K562 (cell line): ENCODE measurements around the gene PITRM1. TPM values are rescaled to one million over a fixed set of nuclear protein-coding genes. Genes with fewer than 3 reads are reported as not detected.

Source experiments
- ARID4B ChIP-seq: sonication (generic); formaldehyde crosslinking; IDR thresholded peaks from 2 replicates; pipeline ENCODE4 v1.8.0; 2022; ENCODE audit warnings: mild to moderate bottlenecking, missing genetic modification reagents
- ATF3 ChIP-seq, 2 experiments: fragments of 450-650 bp in 1 of 2; sonication (generic) in 1 of 2; formaldehyde crosslinking in 1 of 2; IDR thresholded peaks in 1 of 2; conservative IDR thresholded peaks in 1 of 2; 2 replicates each; pipeline versions ENCODE4 v1.6.1 to v1.8.1; 2016 to 2023; ENCODE audit warnings: mild to moderate bottlenecking in 2 of 2, moderate library complexity in 2 of 2, inconsistent platforms in 1 of 2, missing genetic modification reagents in 1 of 2
- CEBPZ ChIP-seq: fragments of 150-350 bp; IDR thresholded peaks from 2 replicates; pipeline ENCODE4 v1.6.1; 2014; ENCODE audit warnings: low read depth, mild to moderate bottlenecking, low read length, borderline replicate concordance
- ERF ChIP-seq: fragments of 450-650 bp; formaldehyde crosslinking; IDR thresholded peaks from 2 replicates; pipeline ENCODE4 v1.4.0; 2020; ENCODE audit warnings: mild to moderate bottlenecking, mixed read lengths
- NFATC3 ChIP-seq: fragments of 450-650 bp; IDR thresholded peaks from 2 replicates; pipeline ENCODE4 v1.6.1; 2017; ENCODE audit warnings: mild to moderate bottlenecking
- PBX2 ChIP-seq, 2 experiments: IDR thresholded peaks in 1 of 2; conservative IDR thresholded peaks in 1 of 2; 2 replicates each; pipeline ENCODE4 v1.6.1; 2016; ENCODE audit warnings: low read depth in 2 of 2, mild to moderate bottlenecking in 1 of 2, missing compliant biosample characterization in 1 of 2, missing genetic modification characterization in 1 of 2, moderate library complexity in 1 of 2
- RBM15 ChIP-seq: fragments of 200-400 bp; formaldehyde crosslinking; IDR thresholded peaks from 2 replicates; pipeline ENCODE4 v1.6.1; 2018; ENCODE audit warnings: mild to moderate bottlenecking, low read length, moderate library complexity; ENCODE audit not compliant: insufficient read depth
- RNF219 ChIP-seq: fragments of 250-450 bp; sonication (Bioruptor Pico); IDR thresholded peaks from 2 replicates; pipeline ENCODE4 v1.5.0; 2022; ENCODE audit warnings: mild to moderate bottlenecking
- ZBTB8A ChIP-seq: fragments of 450-650 bp; IDR thresholded peaks from 2 replicates; pipeline ENCODE4 v1.6.1; 2018; ENCODE audit warnings: mild to moderate bottlenecking, moderate library complexity; ENCODE audit not compliant: partially characterized antibody
- ZNF785 ChIP-seq: fragments of 250-450 bp; sonication (Bioruptor Pico); IDR thresholded peaks from 2 replicates; pipeline ENCODE4 v1.4.0; 2020; ENCODE audit warnings: mild to moderate bottlenecking
- polyA plus RNA-seq, 8 experiments: library from polyadenylated mRNA; depleted of rRNA in 4 of 8; stranded (reverse) in 5 of 8; unstranded in 3 of 8; fragments of >200 nt; fragmentation: Nextera tagmentation in 2 of 8; fragmentation: Illumina TruSeq in 1 of 8; extraction: Ambion mirVana in 2 of 8; extraction: Trizol in 1 of 8; gene quantifications; 2 replicates each; pipeline versions ENCODE4 v1.2.1 to v1.2.3, GENCODE V29; 2011 to 2014; ENCODE audit warnings: inconsistent platforms in 1 of 8, missing spikeins in 1 of 8
- total RNA-seq, 7 experiments: library from RNA; depleted of rRNA in 6 of 7; stranded (reverse); fragments of >200 nt in 6 of 7; fragmentation: Illumina TruSeq in 2 of 7; extraction: Trizol in 2 of 7; gene quantifications; 2 replicates each; pipeline versions ENCODE4 v1.2.1 to v1.2.3, GENCODE V29; 2011 to 2021; ENCODE audit warnings: low replicate concordance in 1 of 7

PITRM1 gene
- total and polyA plus RNA-seq, 9 of the 15 experiments (the other 6 are each of a cell fraction or from before 2014, with no cell fraction given): 21.1 to 70.4 (median 39.7) TPM

- TF ChIP-seq ZNF785 (CRISPR knock-in tag) (no peak), ARID4B (CRISPR knock-in tag) (0 out of 2 replicates have a peak, but pooled peaks have one; percentile 35), ZBTB8A (no peak), CEBPZ (no peak), NFATC3 (no peak), RBM15 (no peak), PBX2 (CRISPR knock-in tag; IDR thresholded peaks at IDR 0.05; ENCODE audit: low read depth) (no peak), PBX2 (tag; conservative IDR thresholded peaks at IDR 0.05; ENCODE audit: low read depth) (peak; percentile 50), ATF3 (IDR thresholded peaks at IDR 0.05) (peak; percentile 80), ATF3 (CRISPR knock-in tag; conservative IDR thresholded peaks at IDR 0.05) (no peak), RNF219 (no peak), ERF (CRISPR knock-in tag) (no peak)
Measured at GRCh38 chr10:3197348-3198003, 24.9 kb upstream of the PITRM1 start (continued).
